SJSA1 (cell line): ENCODE measurements around the gene PPM1J. TPM values are rescaled to one million over a fixed set of nuclear protein-coding genes. Genes with fewer than 3 reads are reported as not detected.

Source experiments
- DNase-seq, 2 experiments: peaks; one replicate each; pipeline ENCODE4 v3.0.0-alpha.2; 2015 to 2020; ENCODE audit warnings: low spot score in 2 of 2, low read depth in 1 of 2
- H3K27ac ChIP-seq: fragments of 250-450 bp; sonication (Bioruptor Pico); 2 replicates; pipeline ENCODE4 v1.5.1; 2020; ENCODE audit warnings: mild to moderate bottlenecking, moderate library complexity
- H3K27me3 ChIP-seq: fragments of 250-450 bp; sonication (Bioruptor Pico); replicated peaks from 2 replicates; pipeline ENCODE4 v1.5.1; 2020; ENCODE audit warnings: mild to moderate bottlenecking, moderate library complexity
- H3K36me3 ChIP-seq: fragments of 250-450 bp; sonication (Bioruptor Pico); 2 replicates; pipeline ENCODE4 v1.5.1; 2020; ENCODE audit warnings: mild to moderate bottlenecking
- H3K4me1 ChIP-seq: fragments of 250-450 bp; sonication (Bioruptor Pico); replicated peaks from 2 replicates; pipeline ENCODE4 v1.6.1; 2021; ENCODE audit warnings: mild to moderate bottlenecking
- H3K4me3 ChIP-seq: fragments of 250-450 bp; sonication (Bioruptor Pico); 2 replicates; pipeline ENCODE4 v1.5.1; 2020; ENCODE audit warnings: mild to moderate bottlenecking
- H3K9me3 ChIP-seq: fragments of 250-450 bp; sonication (Bioruptor Pico); replicated peaks from 2 replicates; pipeline ENCODE4 v1.5.1; 2020; ENCODE audit warnings: mild to moderate bottlenecking
- total RNA-seq: library from RNA; depleted of rRNA; stranded (reverse); fragments of >200 nt; shearing (Covaris generic); gene quantifications from 2 replicates; pipeline ENCODE4 v1.2.3, GENCODE V29; 2014

The PPM1J gene
- total RNA-seq, 1 experiment from 2014 or later, result not detected

GRCh38 chr1:112695276-112695675, 19.9 kb downstream of the PPM1J start:
- no peaks in the 10 kb centered on the region for H3K9me3 ChIP-seq
- peaks cover 98% of the 10 kb centered on the region for H3K36me3 ChIP-seq
- no peak overlapping the region for H3K4me3 ChIP-seq
- no peaks in the 10 kb centered on the region for H3K27me3 ChIP-seq
- no peak for DNase-seq
- H3K4me1 ChIP-seq, result peaks cover 14% of the 10 kb centered on the region
- no peak overlapping the region for H3K27ac ChIP-seq

- Histone ChIP-seq H3K27me3 (no peaks in the 10 kb centered on the region), H3K9me3 (no peaks in the 10 kb centered on the region), H3K36me3 (peaks cover 98% of the 10 kb centered on the region), H3K4me3 (no peak overlapping the region), H3K27ac (no peak overlapping the region), H3K4me1 (peaks cover 6% of the 10 kb centered on the region)
- DNase-seq, result no peak
Measured at GRCh38 chr1:112694363-112694929, 20.7 kb downstream of the PPM1J start.

- no peaks in the 10 kb centered on the region for H3K9me3 ChIP-seq
- H3K4me1 ChIP-seq, result 0 out of 2 replicates have a peak, but pooled peaks cover 2% of the 10 kb centered on the region
Measured at GRCh38 chr1:112693821-112694220, 21.3 kb downstream of the PPM1J start.

GRCh38 chr1:112692681-112693080, 22.5 kb downstream of the PPM1J start:
- no peaks in the 10 kb centered on the region for H3K9me3 ChIP-seq
- H3K27me3 ChIP-seq, result no peaks in the 10 kb centered on the region
- no peak overlapping the region for H3K27ac ChIP-seq
- DNase-seq, result no peak
- H3K4me1 ChIP-seq, result no peaks in the 10 kb centered on the region
- peaks cover 85% of the 10 kb centered on the region for H3K36me3 ChIP-seq
- no peak overlapping the region for H3K4me3 ChIP-seq

More at GRCh38 chr1:112693821-112694220, 21.3 kb downstream of the PPM1J start:
- Histone ChIP-seq H3K27me3 (no peaks in the 10 kb centered on the region), H3K27ac (no peak overlapping the region), H3K36me3 (peaks cover 96% of the 10 kb centered on the region), H3K4me3 (no peak overlapping the region)
- DNase-seq, result no peak

GRCh38 chr1:112689842-112690237, 25.3 kb downstream of the PPM1J start:
- Histone ChIP-seq H3K36me3 (peaks cover 60% of the 10 kb centered on the region), H3K9me3 (no peaks in the 10 kb centered on the region), H3K27ac (no peak overlapping the region), H3K27me3 (no peaks in the 10 kb centered on the region), H3K4me3 (no peak overlapping the region), H3K4me1 (no peaks in the 10 kb centered on the region)
- DNase-seq, result no peak

GRCh38 chr1:112689196-112689841, 25.8 kb downstream of the PPM1J start:
- H3K36me3 ChIP-seq, result peaks cover 55% of the 10 kb centered on the region
- no peaks in the 10 kb centered on the region for H3K27me3 ChIP-seq
- no peak overlapping the region for H3K27ac ChIP-seq
- DNase-seq, result no peak
- no peaks in the 10 kb centered on the region for H3K4me1 ChIP-seq
- no peak overlapping the region for H3K4me3 ChIP-seq
- H3K9me3 ChIP-seq, result no peaks in the 10 kb centered on the region

GRCh38 chr1:112688781-112689193, 26.3 kb downstream of the PPM1J start:
- DNase-seq, result no peak
- H3K27ac ChIP-seq, result no peak overlapping the region
- no peaks in the 10 kb centered on the region for H3K4me1 ChIP-seq
- H3K36me3 ChIP-seq, result peaks cover 50% of the 10 kb centered on the region
- no peaks in the 10 kb centered on the region for H3K27me3 ChIP-seq
- H3K9me3 ChIP-seq, result no peaks in the 10 kb centered on the region
- no peak overlapping the region for H3K4me3 ChIP-seq

GRCh38 chr1:112687785-112688496, 27.2 kb downstream of the PPM1J start:
- no peak for DNase-seq
- no peaks in the 10 kb centered on the region for H3K27me3 ChIP-seq
- no peak overlapping the region for H3K27ac ChIP-seq
- H3K4me1 ChIP-seq, result peaks cover 4% of the 10 kb centered on the region; the same call in 1 of the 2 replicates
- no peak overlapping the region for H3K4me3 ChIP-seq
- peaks cover 43% of the 10 kb centered on the region for H3K36me3 ChIP-seq
- no peaks in the 10 kb centered on the region for H3K9me3 ChIP-seq

- Histone ChIP-seq H3K4me3 (no peak overlapping the region), H3K36me3 (peaks cover 37% of the 10 kb centered on the region), H3K27me3 (no peaks in the 10 kb centered on the region), H3K27ac (no peak overlapping the region), H3K9me3 (no peaks in the 10 kb centered on the region), H3K4me1 (peaks cover 4% of the 10 kb centered on the region; the same call in 1 of the 2 replicates)
- no peak for DNase-seq
Measured at GRCh38 chr1:112687361-112687760, 27.8 kb downstream of the PPM1J start.

- Histone ChIP-seq H3K4me1 (peaks cover 4% of the 10 kb centered on the region; the same call in 1 of the 2 replicates), H3K27ac (no peak overlapping the region), H3K4me3 (no peak overlapping the region), H3K27me3 (no peaks in the 10 kb centered on the region), H3K9me3 (no peaks in the 10 kb centered on the region), H3K36me3 (peaks cover 32% of the 10 kb centered on the region)
- no peak for DNase-seq
Measured at GRCh38 chr1:112686835-112687234, 28.3 kb downstream of the PPM1J start.

- Histone ChIP-seq H3K4me1 (peaks cover 4% of the 10 kb centered on the region; the same call in 1 of the 2 replicates), H3K27ac (no peak overlapping the region), H3K27me3 (no peaks in the 10 kb centered on the region), H3K4me3 (no peak overlapping the region), H3K36me3 (peaks cover 28% of the 10 kb centered on the region), H3K9me3 (no peaks in the 10 kb centered on the region)
- no peak for DNase-seq
Measured at GRCh38 chr1:112686417-112686816, 28.7 kb downstream of the PPM1J start.

GRCh38 chr1:112685913-112686312, 29.2 kb downstream of the PPM1J start:
- no peaks in the 10 kb centered on the region for H3K9me3 ChIP-seq
- peaks cover 23% of the 10 kb centered on the region for H3K36me3 ChIP-seq
- H3K27ac ChIP-seq, result no peak overlapping the region
- no peaks in the 10 kb centered on the region for H3K27me3 ChIP-seq
- peaks cover 4% of the 10 kb centered on the region; the same call in 1 of the 2 replicates for H3K4me1 ChIP-seq
- no peak for DNase-seq
- H3K4me3 ChIP-seq, result no peak overlapping the region

GRCh38 chr1:112678605-112679004, 36.5 kb downstream of the PPM1J start:
- Histone ChIP-seq H3K36me3 (peaks cover 20% of the 10 kb centered on the region), H3K27ac (no peak overlapping the region), H3K27me3 (no peaks in the 10 kb centered on the region), H3K4me1 (peaks cover 22% of the 10 kb centered on the region), H3K9me3 (no peaks in the 10 kb centered on the region), H3K4me3 (no peak overlapping the region)
- no peak for DNase-seq

GRCh38 chr1:112677501-112677900, 37.6 kb downstream of the PPM1J start:
- peaks cover 27% of the 10 kb centered on the region for H3K36me3 ChIP-seq
- no peak overlapping the region for H3K4me3 ChIP-seq
- no peak for DNase-seq
- peaks cover 29% of the 10 kb centered on the region for H3K4me1 ChIP-seq
- H3K9me3 ChIP-seq, result no peaks in the 10 kb centered on the region
- no peaks in the 10 kb centered on the region for H3K27me3 ChIP-seq
- no peak overlapping the region for H3K27ac ChIP-seq
